Subcutaneous abdominal adipose tissue (tissue), 5 donors: Measurements from ENCODE around the gene KTN1.

ENCODE experiments used
- H3K27ac ChIP-seq: one replicate; pipeline ENCODE4 v1.7.0; 2013; ENCODE audit warnings: low read depth, mild to moderate bottlenecking, inconsistent platforms, low read length, moderate library complexity
- H3K27me3 ChIP-seq, 5 donors: one replicate each; pipeline ENCODE4 v1.7.0; 2013; ENCODE audit warnings: low read length in 5 of 5, inconsistent platforms in 1 of 5; ENCODE audit not compliant: control insufficient read depth in 5 of 5, insufficient read depth in 4 of 5
- H3K36me3 ChIP-seq, 5 donors: one replicate each; pipeline ENCODE4 v1.7.0; 2013; ENCODE audit warnings: low read length in 5 of 5; ENCODE audit not compliant: control insufficient read depth in 5 of 5, insufficient read depth in 5 of 5
- H3K4me1 ChIP-seq, 5 donors: one replicate each; pipeline ENCODE4 v1.7.0; 2013; ENCODE audit warnings: low read length in 5 of 5, mild to moderate bottlenecking in 3 of 5, moderate library complexity in 1 of 5; ENCODE audit not compliant: control insufficient read depth in 5 of 5, insufficient read depth in 5 of 5
- H3K4me3 ChIP-seq, 5 donors: one replicate each; pipeline ENCODE4 v1.7.0; 2013; ENCODE audit warnings: low read length in 5 of 5, low read depth in 1 of 5
- H3K9ac ChIP-seq, 5 donors: one replicate each; pipeline ENCODE4 v1.7.0; 2013; ENCODE audit warnings: low read length in 5 of 5, mild to moderate bottlenecking in 4 of 5, moderate library complexity in 3 of 5
- H3K9me3 ChIP-seq, 5 donors: one replicate each; pipeline ENCODE4 v1.7.0; 2013; ENCODE audit warnings: low read length in 5 of 5; ENCODE audit not compliant: control insufficient read depth in 5 of 5
- donor health status: healthy.
- donor health status: healthy.
- donor health status: healthy.
- donor health status: healthy.
- donor health status: healthy.

The KTN1 gene, protein sequence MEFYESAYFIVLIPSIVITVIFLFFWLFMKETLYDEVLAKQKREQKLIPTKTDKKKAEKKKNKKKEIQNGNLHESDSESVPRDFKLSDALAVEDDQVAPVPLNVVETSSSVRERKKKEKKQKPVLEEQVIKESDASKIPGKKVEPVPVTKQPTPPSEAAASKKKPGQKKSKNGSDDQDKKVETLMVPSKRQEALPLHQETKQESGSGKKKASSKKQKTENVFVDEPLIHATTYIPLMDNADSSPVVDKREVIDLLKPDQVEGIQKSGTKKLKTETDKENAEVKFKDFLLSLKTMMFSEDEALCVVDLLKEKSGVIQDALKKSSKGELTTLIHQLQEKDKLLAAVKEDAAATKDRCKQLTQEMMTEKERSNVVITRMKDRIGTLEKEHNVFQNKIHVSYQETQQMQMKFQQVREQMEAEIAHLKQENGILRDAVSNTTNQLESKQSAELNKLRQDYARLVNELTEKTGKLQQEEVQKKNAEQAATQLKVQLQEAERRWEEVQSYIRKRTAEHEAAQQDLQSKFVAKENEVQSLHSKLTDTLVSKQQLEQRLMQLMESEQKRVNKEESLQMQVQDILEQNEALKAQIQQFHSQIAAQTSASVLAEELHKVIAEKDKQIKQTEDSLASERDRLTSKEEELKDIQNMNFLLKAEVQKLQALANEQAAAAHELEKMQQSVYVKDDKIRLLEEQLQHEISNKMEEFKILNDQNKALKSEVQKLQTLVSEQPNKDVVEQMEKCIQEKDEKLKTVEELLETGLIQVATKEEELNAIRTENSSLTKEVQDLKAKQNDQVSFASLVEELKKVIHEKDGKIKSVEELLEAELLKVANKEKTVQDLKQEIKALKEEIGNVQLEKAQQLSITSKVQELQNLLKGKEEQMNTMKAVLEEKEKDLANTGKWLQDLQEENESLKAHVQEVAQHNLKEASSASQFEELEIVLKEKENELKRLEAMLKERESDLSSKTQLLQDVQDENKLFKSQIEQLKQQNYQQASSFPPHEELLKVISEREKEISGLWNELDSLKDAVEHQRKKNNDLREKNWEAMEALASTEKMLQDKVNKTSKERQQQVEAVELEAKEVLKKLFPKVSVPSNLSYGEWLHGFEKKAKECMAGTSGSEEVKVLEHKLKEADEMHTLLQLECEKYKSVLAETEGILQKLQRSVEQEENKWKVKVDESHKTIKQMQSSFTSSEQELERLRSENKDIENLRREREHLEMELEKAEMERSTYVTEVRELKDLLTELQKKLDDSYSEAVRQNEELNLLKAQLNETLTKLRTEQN (N-terminal part only)

DNA sequence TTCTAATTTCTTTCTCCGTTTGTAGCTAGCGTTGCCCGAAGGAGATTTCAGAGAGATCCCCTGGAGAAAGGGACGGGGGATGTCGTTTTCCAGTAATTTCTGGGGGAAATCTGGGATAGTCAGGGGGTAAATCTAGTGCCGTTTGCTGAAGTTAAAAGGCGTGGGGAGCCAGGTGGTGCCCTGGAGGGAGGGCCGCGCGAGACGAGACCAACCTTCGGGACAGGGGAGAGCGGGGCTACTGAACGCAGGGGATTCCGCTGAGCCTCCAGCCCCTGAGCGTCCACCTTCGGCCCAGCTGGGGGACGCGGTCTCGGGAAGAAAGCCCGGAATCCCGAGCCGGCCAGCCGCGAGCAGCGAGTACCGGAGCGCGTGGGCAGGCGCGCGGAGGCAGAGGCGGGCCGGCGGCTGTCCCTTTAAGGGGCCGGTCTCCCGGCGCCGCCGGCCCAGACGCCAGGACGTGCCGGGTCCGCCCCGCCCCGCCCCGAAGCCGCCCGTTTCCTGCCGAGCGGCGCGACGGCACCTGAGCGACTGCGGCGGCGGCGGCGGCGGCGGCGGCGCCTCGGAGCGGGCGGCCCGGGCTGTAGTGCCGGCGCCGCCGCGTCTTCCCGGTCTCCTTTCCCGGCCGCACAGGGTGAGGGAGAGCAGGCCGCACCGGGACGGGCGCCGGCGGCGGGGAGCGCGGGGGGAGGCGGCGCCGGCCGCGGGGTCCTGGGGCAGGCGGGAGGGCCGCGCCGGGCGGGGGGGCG, at the start of gene KTN1:
Gene KTN1 (plus strand): TSS at position 484 of the 746 bp plus-strand sequence. CDS start 31,842 bp downstream, outside the sequence.
- H3K4me3 ChIP-seq, result peak within 1 kb of the TSS; percentile 89 to 95 (median 92)
- no peaks in the 10 kb centered on the region for H3K27me3 ChIP-seq
- peak within 1 kb of the TSS; percentile 95 for H3K27ac ChIP-seq
- peaks cover 0 to 3% (median 0%) of the 10 kb centered on the region in 5 donors for H3K36me3 ChIP-seq
- H3K4me1 ChIP-seq, result peaks cover 2 to 37% (median 35%) of the 10 kb centered on the region in 5 donors
- H3K9ac ChIP-seq, result peak within 1 kb of the TSS; percentile 81 to 94 (median 91)
- H3K9me3 ChIP-seq, result no peaks in the 10 kb centered on the region

DNA sequence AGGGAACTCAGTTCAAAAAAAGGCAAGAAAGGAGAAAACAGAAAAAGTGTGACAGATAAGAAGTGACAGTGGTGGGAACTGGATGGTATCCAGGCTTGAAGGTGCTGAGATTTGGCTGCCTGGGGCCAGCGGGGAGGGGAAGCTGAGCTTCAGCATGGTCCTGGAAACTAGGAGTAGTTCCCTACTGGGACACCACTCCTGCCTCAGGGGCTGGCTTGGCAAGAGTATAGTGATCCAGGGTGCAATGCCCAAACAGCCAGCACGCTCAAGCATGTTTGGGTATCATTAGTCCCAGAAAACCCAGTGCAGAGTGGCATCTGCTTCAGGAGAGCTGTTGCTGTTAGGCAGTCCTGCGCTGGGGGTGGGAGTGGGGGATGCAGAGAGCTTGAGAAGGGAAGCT, 49.5 kb upstream of the KTN1 start:
- no peaks in the 10 kb centered on the region for H3K36me3 ChIP-seq
- H3K9me3 ChIP-seq, result no peaks in the 10 kb centered on the region
- H3K4me1 ChIP-seq, result no peaks in the 10 kb centered on the region
- no peaks in the 10 kb centered on the region for H3K27me3 ChIP-seq
- no peak overlapping the region for H3K27ac ChIP-seq
- no peak overlapping the region for H3K4me3 ChIP-seq
- H3K9ac ChIP-seq, result no peak overlapping the region

DNA sequence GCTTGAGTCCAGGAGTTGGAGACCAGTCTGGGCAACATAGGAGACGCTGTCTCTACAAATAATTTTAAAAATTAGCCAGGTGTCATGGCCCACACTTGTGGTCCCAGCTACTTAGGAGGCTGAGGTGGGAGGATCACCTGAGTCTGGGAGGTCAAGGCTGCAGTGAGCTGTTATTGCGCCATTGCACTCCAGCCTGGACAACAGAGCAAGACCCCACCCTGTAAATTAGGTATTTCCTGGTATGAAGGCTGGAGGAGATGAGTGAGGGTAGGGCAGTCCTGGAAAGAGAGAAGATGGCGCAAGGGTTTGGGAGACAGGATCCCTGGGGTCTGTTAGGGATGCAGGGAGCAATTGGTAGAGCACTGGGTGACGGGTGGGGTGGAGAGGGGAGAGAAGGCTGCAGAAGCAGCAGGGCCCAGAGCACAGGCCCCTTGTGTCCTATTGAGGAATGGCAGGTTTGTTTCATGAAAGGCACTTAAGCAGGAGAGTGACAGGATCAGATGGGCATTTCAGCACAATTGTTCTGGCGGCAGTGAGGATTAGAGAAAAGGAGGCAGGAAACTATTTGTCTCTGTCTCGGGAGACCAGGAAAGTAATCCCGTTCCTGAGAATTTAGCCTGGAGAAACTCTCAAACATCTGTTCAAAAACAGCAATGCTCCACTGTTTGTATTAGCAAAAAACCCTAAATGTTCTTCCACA, 47.2 kb upstream of the KTN1 start:
- Histone ChIP-seq H3K4me1 (no peaks in the 10 kb centered on the region), H3K9ac (no peak overlapping the region), H3K27me3 (no peaks in the 10 kb centered on the region), H3K27ac (no peak overlapping the region), H3K9me3 (peaks cover 0 to 6% (median 4%) of the 10 kb centered on the region in 5 donors), H3K36me3 (no peaks in the 10 kb centered on the region), H3K4me3 (no peak overlapping the region)

DNA sequence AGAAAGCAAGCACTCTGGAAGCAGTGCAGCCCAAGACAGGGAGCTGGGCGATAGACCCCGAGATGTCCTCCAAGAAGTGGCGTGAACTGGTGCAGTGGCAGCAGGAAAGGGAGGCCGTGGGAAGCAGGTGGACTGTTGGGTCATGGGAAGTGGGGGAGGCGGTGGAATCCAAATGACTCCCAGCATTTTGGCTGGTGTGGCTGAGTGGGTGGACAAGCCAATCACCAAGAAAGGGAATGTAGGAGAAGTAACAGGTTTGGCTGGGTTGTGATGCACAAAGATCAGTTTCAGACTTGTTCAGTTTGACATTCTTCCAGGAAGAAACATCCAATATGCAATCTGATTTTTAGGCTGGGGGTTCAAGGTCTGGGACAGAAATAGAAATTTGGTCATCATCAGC, 46.0 kb upstream of the KTN1 start:
- Histone ChIP-seq H3K9me3 (peaks cover 0 to 6% (median 4%) of the 10 kb centered on the region in 5 donors), H3K27me3 (no peaks in the 10 kb centered on the region), H3K4me3 (no peak overlapping the region), H3K4me1 (peaks cover 0 to 2% (median 0%) of the 10 kb centered on the region in 5 donors), H3K27ac (no peak overlapping the region), H3K36me3 (no peaks in the 10 kb centered on the region), H3K9ac (no peak overlapping the region)

DNA sequence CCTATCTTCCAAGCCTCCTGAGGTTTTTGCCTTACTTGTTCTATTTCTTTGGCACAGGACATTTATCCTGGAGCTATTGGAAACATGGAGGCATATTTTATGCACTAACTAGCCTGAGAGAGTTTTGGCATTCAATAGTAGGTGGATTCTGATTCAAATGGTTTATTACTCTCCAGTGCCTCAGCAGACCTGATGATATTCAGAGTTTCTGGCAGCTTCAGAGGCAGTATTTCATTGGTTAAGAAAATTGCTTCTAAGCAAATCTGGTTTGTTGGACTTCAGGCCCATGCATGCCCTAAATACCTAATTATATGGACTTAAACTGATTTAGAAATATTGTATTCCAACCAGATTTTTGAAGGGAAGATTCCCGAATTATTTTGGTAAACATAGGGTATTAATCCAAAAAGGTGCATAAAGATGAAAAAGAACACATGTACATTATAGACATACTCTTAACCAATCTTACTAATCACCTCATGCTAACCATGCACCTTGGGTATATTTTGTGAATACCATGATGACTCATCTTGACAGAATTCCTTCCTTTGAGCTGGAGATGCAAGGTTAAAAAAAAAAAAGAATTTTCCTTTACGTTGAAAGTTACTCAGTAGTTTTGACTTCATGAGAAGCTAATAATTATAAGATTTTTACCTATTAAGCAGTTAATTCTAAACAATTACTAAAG, 44.3 kb upstream of the KTN1 start:
- Histone ChIP-seq H3K4me3 (no peak overlapping the region), H3K9ac (no peak overlapping the region), H3K4me1 (peaks cover 0 to 11% (median 4%) of the 10 kb centered on the region in 5 donors), H3K27ac (no peak overlapping the region), H3K27me3 (no peaks in the 10 kb centered on the region), H3K9me3 (peaks cover 0 to 6% (median 4%) of the 10 kb centered on the region in 5 donors), H3K36me3 (no peaks in the 10 kb centered on the region)

DNA sequence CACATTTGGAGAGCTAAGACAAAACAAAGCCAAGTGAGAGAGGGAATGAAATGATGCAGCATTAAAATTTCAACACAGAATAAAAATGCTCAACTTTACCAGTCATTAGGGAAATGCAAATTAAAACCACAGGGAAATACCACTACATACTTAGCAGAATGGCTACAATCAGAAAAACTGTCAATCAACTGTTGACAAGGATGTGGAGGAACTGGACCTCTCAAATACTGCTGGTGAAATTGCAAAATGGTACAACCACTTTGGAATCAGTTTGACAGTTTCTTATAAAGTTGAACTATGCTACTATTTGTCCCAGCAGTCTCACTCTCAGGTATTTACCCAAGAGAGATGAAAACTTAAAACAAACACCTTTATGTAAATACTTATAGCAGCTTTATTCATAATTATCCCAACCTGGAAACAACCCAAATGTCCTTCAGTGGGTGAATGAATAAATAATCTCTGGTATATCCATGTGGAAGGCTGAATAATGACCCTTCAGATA, 43.8 kb upstream of the KTN1 start:
- H3K27ac ChIP-seq, result no peak overlapping the region
- H3K4me3 ChIP-seq, result no peak overlapping the region
- peaks cover 0 to 11% (median 4%) of the 10 kb centered on the region in 5 donors for H3K4me1 ChIP-seq
- H3K9me3 ChIP-seq, result peaks cover 0 to 6% (median 4%) of the 10 kb centered on the region in 5 donors
- no peaks in the 10 kb centered on the region for H3K27me3 ChIP-seq
- no peak overlapping the region for H3K9ac ChIP-seq
- H3K36me3 ChIP-seq, result no peaks in the 10 kb centered on the region

DNA sequence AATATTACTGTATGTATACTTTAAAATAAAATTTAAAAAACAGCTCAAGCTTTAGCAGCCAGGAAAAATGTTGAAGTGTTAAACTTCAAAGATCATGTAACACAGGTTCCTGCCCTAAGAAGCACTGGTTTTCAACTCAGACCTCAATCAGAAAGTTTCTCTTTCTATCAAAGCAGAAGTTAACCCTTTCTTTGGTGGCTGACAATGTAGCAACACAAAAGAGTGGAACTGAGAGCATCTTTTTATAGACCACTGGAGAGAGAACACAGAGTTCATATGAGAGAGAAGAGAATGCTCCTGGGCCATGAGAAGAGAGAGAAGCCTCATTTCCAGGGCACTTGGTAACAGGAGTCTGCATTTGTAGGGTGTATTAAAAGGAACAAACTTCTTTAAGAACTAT, 42.2 kb upstream of the KTN1 start:
- Histone ChIP-seq H3K9ac (no peak overlapping the region), H3K27ac (no peak overlapping the region), H3K27me3 (no peaks in the 10 kb centered on the region), H3K36me3 (no peaks in the 10 kb centered on the region), H3K9me3 (peaks cover 0 to 6% (median 4%) of the 10 kb centered on the region in 5 donors), H3K4me3 (no peak overlapping the region), H3K4me1 (peaks cover 0 to 11% (median 4%) of the 10 kb centered on the region in 5 donors)

DNA sequence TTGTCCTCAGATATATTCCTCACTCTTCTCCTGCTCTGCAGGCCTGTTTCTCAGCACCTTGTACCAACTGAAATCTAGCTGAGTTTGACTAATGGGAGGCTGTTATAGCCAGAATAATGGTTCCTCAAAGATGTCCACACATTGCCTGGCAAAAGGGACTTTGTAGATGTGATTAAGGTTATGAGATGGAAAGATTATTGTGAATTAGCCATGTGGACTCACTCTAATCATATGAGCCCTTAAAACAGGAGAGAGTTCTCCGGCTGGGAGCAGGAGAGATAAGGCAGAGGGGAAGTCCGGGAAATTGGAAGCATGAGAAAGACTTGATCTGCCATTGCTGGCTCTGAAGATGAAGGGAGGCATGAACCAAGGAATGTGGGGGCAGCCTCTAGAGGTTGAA, 40.0 kb upstream of the KTN1 start:
- Histone ChIP-seq H3K9ac (no peak overlapping the region), H3K4me1 (peaks cover 0 to 11% (median 4%) of the 10 kb centered on the region in 5 donors), H3K36me3 (no peaks in the 10 kb centered on the region), H3K27ac (no peak overlapping the region), H3K9me3 (peaks cover 0 to 6% (median 4%) of the 10 kb centered on the region in 5 donors), H3K27me3 (no peaks in the 10 kb centered on the region), H3K4me3 (no peak overlapping the region)
